ENCODE results near the gene GNG2. TPM values are rescaled to one million over a fixed set of nuclear protein-coding genes. Genes with fewer than 3 reads are reported as not detected.
A peak's percentile ranks its signal among the peaks of the same experiment; 100 is the strongest.

The GNG2 gene
- total and polyA plus RNA-seq, 2 experiments from 2014 or later, result 9.9 to 14.8 TPM

GRCh38 chr14:51846631-51847488, 13.6 kb upstream of the GNG2 start:
- Histone ChIP-seq H3K27me3 (ENCODE audit: insufficient read depth) (no peaks in the 10 kb centered on the region), H3F3A (replicated peaks; ENCODE audit: low read depth) (peaks cover 4% of the 10 kb centered on the region; the same call in 1 of the 2 replicates), H3K4me3 (peak overlapping the region; percentile 32), H3K27ac (ENCODE audit: low read depth) (peak overlapping the region; percentile 53), H3K79me2 (replicated peaks; ENCODE audit: insufficient read depth) (no peaks in the 10 kb centered on the region), H3K36me3 (ENCODE audit: insufficient read depth) (no peaks in the 10 kb centered on the region), H3K9me2 (ENCODE audit: insufficient read depth) (peaks cover 3% of the 10 kb centered on the region; the same call in 1 of the 2 replicates), H3K4me2 (peak overlapping the region; percentile 41), H2AFZ (peak overlapping the region; percentile 84; the same call in 1 of the 2 replicates), H4K20me1 (replicated peaks; ENCODE audit: insufficient read depth) (no peaks in the 10 kb centered on the region), H3K4me1 (ENCODE audit: insufficient read depth) (peaks cover 24% of the 10 kb centered on the region)
- Mint-ChIP-seq H3K27me3 (ENCODE audit: insufficient read depth, low read depth, poor library complexity) (peaks cover 11% of the 10 kb centered on the region), H3K4me1 (peaks cover 29% of the 10 kb centered on the region), H3K27ac (peak overlapping the region; percentile 81), H3K36me3 (ENCODE audit: low read depth) (no peaks in the 10 kb centered on the region; the same call in 2 of the 3 replicates), H3K4me3 (peak overlapping the region; percentile 66), H3K9me3 (no peaks in the 10 kb centered on the region)
- DNase-seq (ENCODE audit: low spot score) (peak; percentile 93), ATAC-seq (peak; percentile 94)
- TF ChIP-seq CTCF (conservative IDR thresholded peaks at IDR 0.05; ENCODE audit: low read depth in 2 of 2) (no peak), NANOG (IDR thresholded peaks at IDR 0.05; ENCODE audit: borderline replicate concordance) (no peak), ETS1 (IDR thresholded peaks at IDR 0.05) (0 out of 2 replicates have a peak, but pooled peaks have one; percentile 10)

GRCh38 chr14:51847489-51847796, 13.0 kb upstream of the GNG2 start:
- Mint-ChIP-seq H3K27me3 (ENCODE audit: insufficient read depth, low read depth, poor library complexity) (peaks cover 11% of the 10 kb centered on the region), H3K9me3 (no peaks in the 10 kb centered on the region), H3K4me3 (peak overlapping the region; percentile 66; the same call in 2 of the 3 replicates), H3K36me3 (ENCODE audit: low read depth) (no peaks in the 10 kb centered on the region; the same call in 2 of the 3 replicates), H3K27ac (peak overlapping the region; percentile 81), H3K4me1 (peaks cover 29% of the 10 kb centered on the region)
- Histone ChIP-seq H4K20me1 (replicated peaks; ENCODE audit: insufficient read depth) (no peaks in the 10 kb centered on the region), H3F3A (replicated peaks; ENCODE audit: low read depth) (peaks cover 4% of the 10 kb centered on the region; the same call in 1 of the 2 replicates), H3K9me2 (ENCODE audit: insufficient read depth) (peaks cover 3% of the 10 kb centered on the region; the same call in 1 of the 2 replicates), H3K4me1 (ENCODE audit: insufficient read depth) (peaks cover 24% of the 10 kb centered on the region), H3K27ac (ENCODE audit: low read depth) (peak overlapping the region; percentile 53; the same call in 1 of the 2 replicates), H3K27me3 (ENCODE audit: insufficient read depth) (no peaks in the 10 kb centered on the region), H2AFZ (peak overlapping the region; percentile 84; the same call in 1 of the 2 replicates), H3K4me3 (peak overlapping the region; percentile 32), H3K36me3 (ENCODE audit: insufficient read depth) (no peaks in the 10 kb centered on the region), H3K79me2 (replicated peaks; ENCODE audit: insufficient read depth) (no peaks in the 10 kb centered on the region), H3K4me2 (peak overlapping the region; percentile 41)
- ATAC-seq, result no peak; the same call in 2 of the 3 replicates
- no peak for DNase-seq (ENCODE audit: low spot score)
- TF ChIP-seq CREB1 (CRISPR knock-in tag; IDR thresholded peaks at IDR 0.05; ENCODE audit: low read depth), result no peak
- no peak for TF ChIP-seq ZNF114 (CRISPR knock-in tag; IDR thresholded peaks at IDR 0.05)
- no peak for TF ChIP-seq REST (IDR thresholded peaks at IDR 0.05; ENCODE audit: unreplicated experiment)
- no peak for TF ChIP-seq ZNF462 (CRISPR knock-in tag; IDR thresholded peaks at IDR 0.05)
